NCI-H2107 treated with DMSO at 0.1 percent for 48 hours (cell line): ENCODE measurements around the gene TAOK3.
"Not testable (repeated sequence)": the region's sequence is repeated elsewhere in the genome, so short reads cannot be mapped to it uniquely, and the experiment has no call there.

Source experiments
- DNase-seq: peaks from one replicate; lab custom pipeline; 2025; ENCODE audit not compliant: unreplicated experiment; lab: John Stamatoyannopoulos, UW

The TAOK3 gene

GRCh38 chr12:118344829-118345228, 27.9 kb downstream of the TAOK3 start:
- no peak for DNase-seq

GRCh38 chr12:118342090-118342489, 30.6 kb downstream of the TAOK3 start:
- DNase-seq: no peak

GRCh38 chr12:118337194-118337838, 35.4 kb downstream of the TAOK3 start:
- no peak for DNase-seq

- DNase-seq: no peak
Measured at GRCh38 chr12:118336123-118336522, 36.6 kb downstream of the TAOK3 start.

GRCh38 chr12:118334939-118335567, 37.7 kb downstream of the TAOK3 start:
- DNase-seq: no peak

- DNase-seq: no peak
Measured at GRCh38 chr12:118334241-118334640, 38.5 kb downstream of the TAOK3 start.

- no peak for DNase-seq
Measured at GRCh38 chr12:118332511-118332910, 40.2 kb downstream of the TAOK3 start.

GRCh38 chr12:118330421-118331018, 42.2 kb downstream of the TAOK3 start:
- DNase-seq: no peak

GRCh38 chr12:118328486-118329330, 44.0 kb downstream of the TAOK3 start:
- no peak for DNase-seq

GRCh38 chr12:118327391-118327790, 45.3 kb downstream of the TAOK3 start:
- DNase-seq: no peak

GRCh38 chr12:118326991-118327390, 45.7 kb downstream of the TAOK3 start:
- DNase-seq: no peak

GRCh38 chr12:118325081-118325480, 47.6 kb downstream of the TAOK3 start:
- DNase-seq: no peak

- no peak for DNase-seq
Measured at GRCh38 chr12:118319627-118320026, 53.1 kb downstream of the TAOK3 start.

- no peak for DNase-seq
Measured at GRCh38 chr12:118318744-118319143, 54.0 kb downstream of the TAOK3 start.

- no peak for DNase-seq
Measured at GRCh38 chr12:118317729-118318128, 55.0 kb downstream of the TAOK3 start.

- DNase-seq: no peak
Measured at GRCh38 chr12:118315821-118316220, 56.9 kb downstream of the TAOK3 start.

GRCh38 chr12:118312578-118312977, 60.1 kb downstream of the TAOK3 start:
- no peak for DNase-seq

- no peak for DNase-seq
Measured at GRCh38 chr12:118311666-118312065, 61.0 kb downstream of the TAOK3 start.

- DNase-seq: no peak
Measured at GRCh38 chr12:118310320-118310719, 62.4 kb downstream of the TAOK3 start.

GRCh38 chr12:118308006-118308405, 64.7 kb downstream of the TAOK3 start:
- not testable (repeated sequence) for DNase-seq

- DNase-seq: no peak
Measured at GRCh38 chr12:118307069-118307954, 65.4 kb downstream of the TAOK3 start.
